Measurements from ENCODE around the gene MACROD1.

The MACROD1 gene

DNA sequence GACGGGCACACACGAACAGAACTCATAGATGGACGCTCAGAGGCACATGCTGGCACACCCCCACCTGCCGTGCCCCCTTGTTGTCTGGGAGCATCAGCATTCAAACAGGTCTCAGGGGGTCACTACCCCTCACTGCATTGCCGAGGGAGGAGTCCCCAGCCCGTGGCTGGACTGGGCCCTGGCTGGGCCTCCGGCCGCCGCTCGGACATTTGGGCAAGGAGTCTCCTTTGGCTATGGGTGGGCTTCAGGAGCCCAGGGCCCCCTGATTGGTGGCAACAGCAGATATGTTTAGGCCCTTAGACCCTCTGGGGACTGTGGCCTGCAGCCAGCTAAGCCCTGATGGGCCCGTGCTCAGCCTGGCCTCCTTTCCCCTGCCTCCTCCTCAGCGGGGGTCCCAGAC is 88.3 kb downstream of the MACROD1 start:
- no peak for DNase-seq (ENCODE audit: low read depth in 1 of 2, low spot score in 1 of 2)

DNA sequence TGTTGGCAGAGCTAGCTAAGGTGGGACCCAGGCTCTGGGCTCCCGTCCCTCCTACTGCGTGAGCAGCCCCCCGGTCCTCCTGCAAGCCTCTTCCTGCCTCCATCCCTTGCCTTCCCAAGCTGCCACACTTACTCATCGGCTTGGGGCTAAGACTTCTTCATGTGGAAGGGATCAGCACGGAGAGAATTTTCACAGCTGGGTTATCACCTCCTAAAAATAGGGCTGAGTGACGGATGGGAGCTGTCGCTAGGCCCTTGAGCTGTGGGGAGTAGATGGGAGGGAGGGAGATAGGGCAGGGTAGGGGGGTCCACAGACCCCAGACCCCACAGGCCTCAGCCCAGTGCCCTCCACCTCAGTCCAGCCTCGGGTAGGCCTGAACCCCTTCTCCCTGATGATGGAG is 89.2 kb downstream of the MACROD1 start:
- DNase-seq (ENCODE audit: low read depth in 1 of 2, low spot score in 1 of 2): no peak

DNA sequence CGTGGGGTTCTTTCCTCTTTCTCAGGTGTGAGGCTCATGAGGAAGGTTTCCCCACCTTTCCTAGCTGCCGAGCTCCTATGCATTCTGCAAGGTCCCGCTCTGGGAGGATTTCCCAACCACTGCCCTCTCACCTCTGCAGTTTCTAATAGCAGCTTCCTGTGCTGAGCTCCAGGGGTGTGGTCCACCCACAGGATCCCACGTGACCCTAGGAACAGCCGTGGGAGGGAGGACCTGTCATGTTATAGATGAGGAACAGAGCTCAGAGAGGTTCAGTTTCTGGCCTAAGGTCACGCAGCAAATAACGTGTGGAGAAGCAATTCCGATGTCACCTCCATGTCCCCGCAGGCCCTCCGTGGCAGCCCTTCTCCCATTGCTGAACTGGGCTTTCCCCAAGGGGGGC is 91.7 kb downstream of the MACROD1 start:
- DNase-seq (ENCODE audit: low read depth in 1 of 2, low spot score in 1 of 2): no peak

DNA sequence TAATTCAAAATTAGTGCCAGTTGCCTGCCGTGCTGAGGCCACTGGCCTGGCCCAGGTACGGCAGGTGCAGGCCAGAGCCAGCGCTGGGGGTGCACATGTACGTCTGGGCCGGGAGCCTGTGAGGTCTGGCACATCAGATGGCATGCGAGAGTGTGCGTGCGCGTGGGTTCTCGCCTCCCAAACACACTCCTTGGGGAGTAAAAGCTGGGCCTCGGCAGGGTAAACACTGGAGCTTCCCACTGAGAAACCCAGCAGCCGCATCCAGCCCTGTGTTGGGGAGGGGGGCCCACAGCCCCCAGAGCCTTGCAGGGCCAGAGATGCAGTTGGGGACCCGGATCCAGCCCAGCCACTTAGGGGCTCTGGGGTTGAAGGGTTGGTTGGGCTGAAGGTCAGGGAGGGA is 92.4 kb downstream of the MACROD1 start:
- DNase-seq (ENCODE audit: low read depth in 1 of 2, low spot score in 1 of 2): no peak

DNA sequence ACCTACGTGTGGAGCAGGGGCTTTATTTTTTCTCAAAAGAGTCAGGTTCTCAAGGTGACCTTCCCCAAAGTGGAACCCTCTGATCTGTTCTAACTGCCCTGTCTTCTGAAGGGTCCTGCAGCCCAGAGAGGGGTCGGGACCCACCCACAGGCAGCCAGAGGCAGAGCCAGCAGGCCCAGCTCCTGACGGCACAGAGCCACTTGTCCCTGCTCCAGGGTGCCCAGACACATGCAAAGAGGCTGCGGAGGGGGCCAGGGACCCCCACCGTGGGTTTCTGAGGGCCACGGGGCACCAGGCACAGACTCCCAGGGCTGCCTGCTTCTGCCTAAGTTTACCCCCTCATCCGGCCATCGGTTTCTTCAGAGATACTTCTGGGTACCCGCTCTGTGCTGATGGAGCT is 93.0 kb downstream of the MACROD1 start:
- no peak for DNase-seq (ENCODE audit: low read depth in 1 of 2, low spot score in 1 of 2)

DNA sequence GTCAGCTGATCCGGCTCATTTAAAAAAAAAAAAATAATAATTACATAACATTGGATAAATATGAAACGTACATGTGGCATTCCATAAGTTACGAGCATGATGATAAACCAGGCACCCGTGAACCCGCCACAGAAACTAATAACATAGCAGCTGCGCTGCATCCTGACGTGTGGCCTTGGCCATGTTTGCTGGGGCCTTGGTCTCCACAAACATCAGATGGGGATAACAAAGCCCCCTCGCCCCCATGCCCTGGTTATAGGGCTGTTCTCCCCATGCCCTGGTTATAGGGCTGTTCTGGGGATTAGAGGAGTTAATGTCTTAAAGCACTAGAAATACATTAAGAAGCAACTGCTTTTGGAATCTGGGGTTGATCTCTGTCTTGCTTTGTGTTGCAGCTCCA is 93.5 kb downstream of the MACROD1 start:
- no peak for DNase-seq (ENCODE audit: low read depth in 1 of 2, low spot score in 1 of 2)

DNA sequence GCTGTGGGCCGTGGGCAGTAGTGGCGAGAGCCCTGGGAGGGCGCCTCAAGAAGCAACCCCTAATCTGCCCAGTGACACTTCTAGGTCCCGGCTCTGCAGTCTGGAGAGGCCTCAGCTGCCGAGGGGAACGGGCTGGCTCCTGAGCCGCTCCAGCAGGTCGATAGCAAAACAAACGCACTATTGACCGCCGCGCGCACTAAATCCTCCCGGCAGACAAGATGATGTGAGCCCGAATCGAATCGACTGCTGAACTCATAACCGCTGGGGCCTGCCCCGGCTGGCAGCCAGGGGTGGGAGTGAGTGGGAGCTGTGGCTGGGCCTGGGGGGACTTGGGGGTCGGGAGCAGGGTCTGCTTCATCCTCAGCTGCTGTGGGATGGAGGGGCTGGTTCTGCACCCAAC is 94.1 kb downstream of the MACROD1 start:
- no peak for DNase-seq (ENCODE audit: low read depth in 1 of 2, low spot score in 1 of 2)

DNA sequence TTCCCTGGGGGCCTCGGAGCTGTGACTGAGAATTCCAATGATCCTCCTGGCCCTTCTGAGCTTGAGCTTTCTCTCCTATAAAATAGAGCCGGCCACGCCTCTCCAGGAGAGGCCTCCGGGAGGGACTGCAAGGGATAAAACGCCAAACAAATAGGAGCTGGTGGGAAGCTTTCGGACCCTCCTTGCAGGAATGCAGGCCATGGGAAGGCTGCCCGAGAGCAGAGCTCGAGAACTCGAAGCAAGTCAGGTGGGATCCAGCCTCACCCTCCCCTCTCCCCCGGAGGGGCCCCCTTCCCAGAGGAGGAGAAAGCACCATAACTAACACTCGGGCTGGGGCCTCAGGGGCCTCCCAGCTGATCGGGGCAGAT is 95.6 kb downstream of the MACROD1 start:
- no peak for DNase-seq (ENCODE audit: low read depth in 1 of 2, low spot score in 1 of 2)

DNA sequence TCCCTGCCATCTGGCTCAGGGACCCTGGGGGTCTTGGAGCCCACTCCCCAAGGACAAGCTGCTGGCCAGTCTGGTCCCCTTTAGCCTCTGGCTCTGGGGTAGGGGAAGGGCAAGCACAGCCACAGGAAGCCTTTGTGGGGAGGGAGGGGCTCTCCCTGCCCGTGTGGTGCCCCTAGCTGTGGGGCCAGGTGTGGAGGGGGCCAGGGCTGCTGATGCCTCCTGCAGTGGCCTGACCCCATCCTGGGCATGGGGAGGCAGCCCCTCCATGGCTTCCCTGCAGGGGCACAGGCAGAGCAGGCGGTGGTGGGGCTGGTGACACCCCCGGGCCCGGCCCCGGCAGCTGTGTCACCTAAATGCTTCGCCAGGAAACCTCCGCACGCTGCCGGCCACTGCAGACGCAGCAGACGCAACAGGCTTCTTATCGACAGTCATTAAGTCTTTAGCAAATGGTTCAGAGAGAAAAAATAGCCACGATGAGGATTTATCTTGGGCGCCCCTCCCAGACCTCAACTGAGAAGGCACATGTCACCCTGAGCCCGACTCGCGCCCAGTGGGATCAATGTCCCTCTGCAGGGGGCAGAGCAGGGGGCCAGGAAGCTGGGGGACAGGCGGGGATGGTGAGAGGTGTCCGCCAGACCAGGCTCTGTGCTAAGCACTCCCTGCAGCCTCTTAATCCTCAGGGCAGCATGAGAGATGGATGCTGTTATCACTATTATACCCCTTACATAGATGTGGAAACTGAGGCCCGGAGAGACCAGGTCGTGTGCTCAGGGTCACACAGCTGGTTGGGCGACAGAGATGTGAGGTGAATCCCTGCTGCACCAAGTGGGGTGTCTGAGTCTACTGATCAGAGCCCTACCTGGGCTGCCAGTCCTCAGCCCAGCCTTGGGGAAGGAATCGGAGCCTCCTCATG is 96.3 kb downstream of the MACROD1 start:
- no peak for DNase-seq (ENCODE audit: low read depth in 1 of 2, low spot score in 1 of 2)

DNA sequence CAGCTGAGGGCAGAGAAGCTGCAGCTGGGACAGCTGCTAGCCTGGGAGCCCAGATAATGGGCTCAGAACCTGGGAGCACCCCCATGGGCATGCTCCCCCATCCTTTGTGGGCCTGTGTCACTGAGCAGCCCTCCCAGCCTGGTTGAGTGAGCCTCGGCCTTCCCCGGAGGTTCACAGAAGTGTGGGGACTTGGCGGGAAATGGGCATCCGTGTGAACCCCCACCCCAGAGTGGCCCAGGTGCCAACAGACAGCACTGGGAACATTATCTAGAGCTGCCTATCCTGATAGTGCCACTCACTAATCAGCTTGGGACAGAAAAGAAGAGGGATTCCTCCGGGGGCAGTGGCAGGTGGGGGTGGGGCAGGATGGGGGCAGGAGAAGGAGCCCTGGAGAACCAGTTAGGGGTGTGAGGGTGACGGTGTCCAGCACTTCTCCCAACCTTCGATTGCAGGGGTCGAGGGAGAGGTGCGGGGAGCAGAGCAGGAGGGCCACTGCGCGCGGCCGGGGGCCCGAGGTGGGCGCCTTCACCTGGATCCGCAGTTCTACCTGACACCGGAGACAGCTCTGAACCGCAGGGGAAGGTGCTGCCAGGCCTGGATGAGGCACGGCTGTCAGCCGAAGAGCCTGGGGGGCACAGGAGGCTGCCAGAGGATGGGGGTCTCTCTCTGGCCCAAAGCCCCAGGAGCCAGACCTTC is 97.1 kb downstream of the MACROD1 start:
- no peak for DNase-seq (ENCODE audit: low read depth in 1 of 2, low spot score in 1 of 2)

DNA sequence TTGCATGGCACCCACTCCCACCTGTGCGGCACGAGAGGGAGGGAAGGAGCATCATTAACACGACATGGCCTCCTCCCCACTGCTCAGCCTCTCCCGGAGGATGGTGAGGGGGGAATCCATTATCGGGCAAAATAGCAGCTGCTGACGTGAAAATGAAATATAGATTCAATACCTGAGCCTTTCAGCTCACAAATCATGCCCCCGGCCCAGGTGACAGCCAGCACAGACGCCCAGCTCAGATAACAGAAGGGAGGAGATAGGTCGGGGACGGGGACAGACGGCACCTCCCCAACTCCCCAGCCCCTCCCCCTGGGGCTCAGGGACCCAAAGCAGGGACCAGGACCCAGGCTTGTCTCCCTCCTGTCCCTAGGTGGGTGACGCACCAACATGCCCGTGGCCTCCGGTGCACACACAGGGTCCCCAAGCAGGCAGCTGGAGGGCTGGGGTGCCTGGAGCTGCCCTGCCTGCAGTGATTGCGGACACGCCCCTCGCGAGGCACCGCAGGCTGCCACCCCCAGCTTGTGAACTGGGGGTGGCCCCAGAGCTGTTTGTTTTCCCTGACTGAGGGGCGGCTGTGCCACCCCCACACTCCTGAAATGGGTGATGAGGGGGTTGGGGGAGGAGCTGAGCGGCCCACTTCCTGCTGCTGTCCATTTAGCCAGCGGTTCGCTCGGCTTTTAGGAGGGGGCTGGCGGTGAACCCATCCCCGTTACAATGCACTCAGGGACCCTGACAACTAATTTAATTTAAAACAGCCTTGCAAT is 98.5 kb downstream of the MACROD1 start:
- no peak for DNase-seq (ENCODE audit: low read depth in 1 of 2, low spot score in 1 of 2)

DNA sequence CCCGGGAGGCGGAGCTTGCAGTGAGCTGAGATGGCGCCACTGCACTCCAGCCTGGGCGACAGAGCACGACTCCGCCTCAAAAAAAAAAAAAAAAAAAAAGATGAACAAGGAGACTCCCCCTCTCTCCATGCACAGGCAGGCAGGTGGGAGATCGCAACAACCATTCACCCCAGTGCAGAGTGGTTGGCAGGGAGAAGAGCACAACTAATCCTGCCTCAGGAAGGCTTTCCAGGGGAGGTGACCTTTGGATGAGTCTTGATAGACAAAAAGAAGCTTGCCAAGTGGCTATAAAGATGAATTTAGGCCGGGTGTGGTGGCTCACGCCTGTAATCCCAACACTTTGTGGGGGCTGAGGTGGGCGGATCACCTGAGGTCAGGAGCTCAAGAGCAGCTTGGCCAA is 100.2 kb downstream of the MACROD1 start:
- no peak for DNase-seq (ENCODE audit: low read depth in 1 of 2, low spot score in 1 of 2)

DNA sequence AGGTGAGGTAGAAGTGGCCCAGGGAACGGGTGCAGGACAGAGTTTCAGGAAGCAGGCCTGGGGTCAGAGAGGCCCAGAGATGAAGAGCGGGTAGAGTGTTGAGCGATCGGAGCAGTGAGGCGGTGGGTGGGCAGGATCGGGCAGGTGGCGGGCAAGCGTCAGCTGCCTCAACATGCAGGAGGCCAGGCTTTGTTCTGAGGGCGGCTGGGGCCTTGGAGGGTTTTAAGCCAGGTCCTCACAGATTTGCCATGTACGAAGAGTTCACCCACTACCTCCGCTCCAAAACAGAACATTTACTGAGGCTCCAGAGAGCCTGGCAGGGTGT is 100.8 kb downstream of the MACROD1 start:
- no peak for DNase-seq (ENCODE audit: low read depth in 1 of 2, low spot score in 1 of 2)

DNA sequence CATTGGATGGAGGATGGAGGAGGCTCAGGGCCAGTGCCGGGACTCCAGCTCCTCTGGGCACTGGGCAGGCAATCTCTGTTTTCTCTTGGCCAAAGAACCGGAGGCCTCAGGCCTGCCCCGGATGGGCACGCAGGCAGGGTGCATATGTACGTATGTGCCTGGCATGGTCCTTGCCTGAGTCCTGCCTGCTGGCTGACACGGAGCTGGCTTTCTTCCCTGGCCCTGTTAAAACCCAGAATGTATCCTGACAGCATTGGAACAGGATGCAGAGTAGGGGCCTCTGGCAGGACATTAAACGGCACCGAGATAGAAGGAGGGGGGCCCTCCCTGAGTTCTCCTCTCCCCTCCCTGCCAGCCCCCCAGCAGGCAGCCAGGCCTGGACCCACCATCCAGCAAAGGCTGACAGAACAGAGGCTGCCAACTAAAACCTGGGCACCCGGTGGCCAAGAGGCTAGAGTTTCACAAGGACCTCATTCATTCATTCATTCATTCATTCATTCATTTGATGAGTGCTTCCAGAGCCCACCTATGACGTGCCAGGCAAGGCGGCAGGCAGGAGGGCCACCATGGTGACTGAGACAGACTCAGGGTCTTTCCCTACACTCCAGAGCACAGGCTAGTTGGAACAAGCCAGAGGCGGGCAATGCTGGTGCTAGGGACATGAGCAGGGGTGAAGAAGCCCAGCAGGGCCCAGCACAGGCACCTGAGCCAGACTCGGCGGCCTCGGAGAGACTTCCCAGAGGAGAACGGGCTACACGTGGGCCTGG is 101.4 kb downstream of the MACROD1 start:
- no peak for DNase-seq (ENCODE audit: low read depth in 1 of 2, low spot score in 1 of 2)

DNA sequence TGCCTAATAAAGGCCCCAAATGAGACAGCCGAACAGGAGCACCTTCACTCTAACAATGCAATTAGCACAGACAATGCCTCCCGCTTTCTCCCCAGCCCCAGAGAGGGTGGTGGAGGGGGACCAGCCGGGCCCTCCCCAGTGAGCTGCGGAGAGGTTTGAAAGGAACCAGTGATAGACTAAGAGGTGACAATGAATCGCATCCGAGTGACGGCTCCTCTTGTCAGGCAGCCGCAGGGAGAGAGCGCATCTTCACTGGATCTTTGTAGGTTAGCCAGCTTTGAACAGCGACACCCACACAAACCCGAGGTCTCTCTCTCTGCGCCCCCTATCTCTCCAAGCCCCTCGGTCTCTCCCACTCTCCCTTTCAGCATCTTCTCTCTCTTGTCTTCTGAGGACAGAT is 102.1 kb downstream of the MACROD1 start:
- no peak for DNase-seq (ENCODE audit: low read depth in 1 of 2, low spot score in 1 of 2)

DNA sequence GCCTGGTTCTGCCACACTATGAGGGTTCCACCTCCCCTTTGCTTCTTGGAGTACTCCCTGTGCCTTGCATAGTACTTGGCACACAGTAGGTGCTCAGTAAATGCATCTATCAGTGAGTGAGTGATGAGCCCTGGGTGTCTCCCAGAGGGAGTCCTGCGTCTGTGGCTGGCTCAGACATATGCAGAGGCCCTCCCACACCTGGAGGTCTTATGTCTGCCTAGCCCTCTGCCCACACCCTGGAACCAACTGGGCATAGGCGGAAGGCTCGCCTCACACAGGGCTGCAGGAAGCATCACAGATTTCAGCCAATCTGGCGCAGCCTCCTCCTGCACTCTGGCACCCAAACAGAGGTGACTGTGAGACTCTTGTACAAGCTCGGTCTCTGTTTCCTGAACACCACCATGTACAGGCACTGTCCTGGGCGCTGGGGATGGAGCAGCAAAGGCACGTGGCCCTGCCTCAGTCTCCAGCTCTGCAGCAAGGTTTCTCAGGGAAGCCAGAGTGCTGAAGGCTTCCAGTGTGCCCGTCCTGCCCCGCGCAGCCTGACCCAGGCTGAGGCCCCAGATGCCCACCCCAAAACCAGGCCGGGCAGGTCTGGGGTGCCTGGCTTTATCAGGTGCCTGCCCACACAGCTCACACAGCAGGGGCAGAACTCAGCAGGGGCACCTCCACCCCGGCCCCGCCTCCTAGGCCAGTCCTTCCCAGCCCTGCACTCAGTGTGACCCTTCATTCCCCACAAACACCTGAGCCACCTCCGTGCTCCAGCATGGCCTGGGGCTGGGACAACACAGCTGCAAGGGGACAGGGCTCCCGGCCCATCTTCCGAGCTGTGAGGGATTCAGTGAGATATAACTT is 103.5 kb downstream of the MACROD1 start:
- no peak for DNase-seq (ENCODE audit: low read depth in 1 of 2, low spot score in 1 of 2)

DNA sequence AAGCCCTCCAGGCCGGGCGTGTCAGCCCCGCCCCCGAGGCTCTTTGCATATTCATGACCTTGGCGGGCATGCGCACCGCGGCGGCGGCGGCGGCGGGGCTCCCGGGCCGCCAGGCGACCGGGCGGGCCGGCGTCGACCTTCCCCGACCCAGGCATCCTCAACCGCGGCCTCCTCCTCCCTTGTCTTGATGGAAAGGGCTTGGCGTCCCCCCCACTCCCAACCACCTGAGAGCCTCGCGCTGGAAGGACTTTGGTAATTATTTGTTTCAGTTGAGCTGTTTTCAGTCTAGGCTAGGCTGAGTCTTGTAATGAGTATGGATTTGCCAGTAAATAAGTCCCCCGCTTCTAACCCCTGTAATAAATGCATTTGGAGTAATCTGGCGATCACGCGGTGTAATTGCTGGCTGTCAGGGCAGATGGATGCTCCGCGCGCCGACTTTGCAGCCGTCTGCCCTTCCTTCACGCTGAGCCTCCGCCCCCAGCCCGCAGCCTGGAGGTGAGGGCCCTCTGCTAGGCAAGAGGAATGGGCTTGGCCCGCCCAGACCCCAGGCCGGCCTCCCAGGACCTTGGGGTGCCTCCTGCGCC is 105.0 kb downstream of the MACROD1 start:
- peak; percentile 14 to 29 for DNase-seq (ENCODE audit: low read depth in 1 of 2, low spot score in 1 of 2)

DNA sequence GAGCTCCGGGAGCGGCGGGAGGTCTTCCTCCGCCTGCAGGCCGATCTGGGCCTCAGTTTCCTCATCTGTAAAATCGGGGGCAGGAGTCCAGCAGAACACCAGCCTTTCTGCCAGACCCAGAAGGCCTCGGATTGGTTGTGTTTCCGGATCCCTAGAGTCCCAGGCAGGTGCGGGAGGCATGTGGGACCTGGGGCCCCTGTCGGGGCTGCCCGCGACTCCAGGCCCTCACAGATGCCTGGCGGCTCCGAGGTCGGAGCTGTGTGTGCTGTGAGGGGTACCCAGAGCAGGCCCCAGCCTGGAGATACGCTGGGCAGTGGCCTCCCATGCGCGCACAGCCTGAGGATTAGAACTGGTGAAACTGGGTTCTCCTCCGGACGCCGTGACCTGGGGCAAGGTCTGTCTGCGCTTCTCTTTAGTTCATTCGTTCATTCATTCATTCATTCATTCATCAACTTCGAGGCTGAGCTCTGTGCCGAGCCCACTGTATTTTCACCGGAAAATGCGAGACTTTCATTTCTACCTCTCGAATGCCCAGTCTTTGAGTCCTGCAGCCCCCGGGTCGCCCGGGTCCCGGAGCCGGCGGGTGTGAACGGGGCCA is 105.6 kb downstream of the MACROD1 start:
- DNase-seq (ENCODE audit: low read depth in 1 of 2, low spot score in 1 of 2): no peak

DNA sequence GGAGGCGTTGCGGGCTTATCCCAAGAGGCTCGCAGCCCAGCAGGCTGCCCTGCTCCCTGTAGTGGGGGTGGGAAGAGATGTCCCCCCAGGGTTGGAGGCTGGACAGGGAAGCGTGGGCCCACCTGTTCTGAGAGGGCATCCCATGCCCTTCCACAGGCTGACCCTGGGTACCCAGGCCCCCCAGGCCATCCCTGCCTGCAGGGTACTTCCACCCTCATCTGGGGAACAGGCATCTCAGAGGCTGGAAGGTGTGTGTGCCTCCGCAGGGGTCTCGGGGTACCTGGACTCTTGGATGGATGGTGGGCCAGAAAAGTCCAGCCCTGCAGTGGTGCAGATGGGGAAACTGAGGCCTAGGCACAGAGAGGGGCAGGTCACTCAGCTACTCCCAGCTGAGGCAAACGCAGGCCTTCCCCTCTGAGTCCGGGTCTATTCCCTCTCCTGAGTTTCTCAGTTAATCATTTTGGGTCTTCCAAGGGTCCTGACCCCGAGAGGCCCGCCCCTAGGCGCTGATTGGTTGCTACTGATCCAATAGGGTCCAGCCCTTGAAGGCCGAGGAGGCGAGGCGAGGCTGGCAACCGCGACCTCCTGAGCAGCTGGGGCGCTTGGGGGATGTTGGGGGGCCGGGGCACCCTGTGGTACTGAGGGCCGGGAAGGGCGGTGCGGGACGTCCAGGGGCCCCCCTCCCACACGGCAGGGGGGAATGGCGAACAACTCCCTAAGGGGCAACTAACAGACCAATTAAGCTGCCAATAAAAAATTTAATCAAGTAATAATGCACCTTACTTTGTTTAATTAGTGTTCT is 106.4 kb downstream of the MACROD1 start:
- DNase-seq (ENCODE audit: low read depth in 1 of 2, low spot score in 1 of 2): no peak
